Ovary (tissue), 3 donors: ENCODE results near the gene EPN1.

Experiments
- POLR2A ChIP-seq: fragments of 450-650 bp; IDR thresholded peaks from one replicate; pipeline ENCODE4 v1.6.1; 2017; ENCODE audit warnings: antibody characterized with exemption, mild to moderate bottlenecking, moderate library complexity
- TF ChIP-seq, protein P1 (sequence below), 3 donors: fragments of 450-650 bp in 2 of 3; fragments of 200-600 bp in 1 of 3; IDR thresholded peaks; one replicate each; pipeline versions ENCODE4 v1.5.1 to v1.8.0; 2016 to 2022; ENCODE audit warnings: antibody characterized with exemption in 3 of 3, mild to moderate bottlenecking in 1 of 3
- donor health status: DM: no; HTN: no; CAD: no.

DNA sequence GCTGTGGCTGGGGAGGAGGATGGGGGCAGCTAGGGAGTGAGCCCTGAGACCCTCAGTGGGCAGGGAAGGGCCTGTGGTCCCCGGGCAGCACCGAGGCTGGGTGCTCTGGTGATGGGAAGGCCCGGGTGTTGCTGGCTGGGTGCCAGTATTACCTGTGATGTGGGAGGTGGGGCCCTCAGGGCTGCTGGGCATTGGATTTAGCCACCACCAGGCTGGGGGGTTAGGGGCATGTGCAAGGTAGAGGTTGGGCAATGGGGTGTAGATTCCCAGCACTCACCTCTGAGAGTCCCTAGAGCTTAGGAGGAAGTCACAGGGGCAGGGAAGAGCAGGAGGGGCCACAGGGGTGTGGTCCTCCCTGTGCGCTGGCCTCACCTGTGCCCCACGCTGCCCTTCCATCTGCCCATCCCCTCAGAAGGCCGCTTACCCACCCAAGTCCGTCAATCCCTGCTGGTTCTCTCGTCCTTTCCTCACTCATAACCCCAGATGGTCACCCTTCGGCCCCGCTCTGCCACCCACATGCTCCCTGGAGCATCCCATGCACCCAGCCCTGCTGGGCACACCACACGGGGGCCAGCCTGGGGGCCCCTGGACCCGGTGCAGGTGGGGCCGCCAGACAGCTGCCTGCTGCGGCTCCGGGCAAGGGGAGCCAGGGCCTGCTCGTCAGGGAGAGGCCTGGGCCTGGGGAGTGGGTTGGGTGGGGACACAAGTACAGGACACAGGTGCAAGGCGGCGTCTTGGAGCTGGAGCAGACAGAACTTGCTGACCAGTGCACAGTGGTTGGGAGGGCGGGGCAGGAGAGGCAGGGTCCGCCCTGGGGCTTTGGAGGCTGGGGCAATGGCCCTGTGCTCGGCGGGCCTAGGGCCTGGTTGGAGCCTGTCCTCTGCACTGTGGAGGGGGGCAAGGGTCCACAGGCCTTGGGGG is 12.5 kb downstream of the EPN1 start:
- no peak for TF ChIP-seq POLR2A
- TF ChIP-seq, protein P1, sequence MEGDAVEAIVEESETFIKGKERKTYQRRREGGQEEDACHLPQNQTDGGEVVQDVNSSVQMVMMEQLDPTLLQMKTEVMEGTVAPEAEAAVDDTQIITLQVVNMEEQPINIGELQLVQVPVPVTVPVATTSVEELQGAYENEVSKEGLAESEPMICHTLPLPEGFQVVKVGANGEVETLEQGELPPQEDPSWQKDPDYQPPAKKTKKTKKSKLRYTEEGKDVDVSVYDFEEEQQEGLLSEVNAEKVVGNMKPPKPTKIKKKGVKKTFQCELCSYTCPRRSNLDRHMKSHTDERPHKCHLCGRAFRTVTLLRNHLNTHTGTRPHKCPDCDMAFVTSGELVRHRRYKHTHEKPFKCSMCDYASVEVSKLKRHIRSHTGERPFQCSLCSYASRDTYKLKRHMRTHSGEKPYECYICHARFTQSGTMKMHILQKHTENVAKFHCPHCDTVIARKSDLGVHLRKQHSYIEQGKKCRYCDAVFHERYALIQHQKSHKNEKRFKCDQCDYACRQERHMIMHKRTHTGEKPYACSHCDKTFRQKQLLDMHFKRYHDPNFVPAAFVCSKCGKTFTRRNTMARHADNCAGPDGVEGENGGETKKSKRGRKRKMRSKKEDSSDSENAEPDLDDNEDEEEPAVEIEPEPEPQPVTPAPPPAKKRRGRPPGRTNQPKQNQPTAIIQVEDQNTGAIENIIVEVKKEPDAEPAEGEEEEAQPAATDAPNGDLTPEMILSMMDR (IDR thresholded peaks at IDR 0.05): no peak
